Kidney (tissue), 14 donors: ENCODE measurements around the gene CHML. TPM values are rescaled to one million over a fixed set of nuclear protein-coding genes. Genes with fewer than 3 reads are reported as not detected.

ENCODE experiments used
- DNase-seq, 5 donors: peaks; one replicate each; pipeline ENCODE4 v3.0.0-alpha.2; 2013 to 2020
- FAIRE-seq: peaks from 2 replicates; lab custom pipeline; 2012; peaks lifted over from hg19 to GRCh38; lab: Jason Lieb, UNC
- H3K27ac ChIP-seq, 2 donors: one replicate each; pipeline ENCODE4 v1.7.0; 2013; ENCODE audit warnings: low read depth in 2 of 2, low read length in 2 of 2, inconsistent platforms in 1 of 2
- H3K27me3 ChIP-seq: one replicate; pipeline ENCODE4 v1.7.1; 2013; ENCODE audit warnings: low read length, inconsistent platforms; ENCODE audit not compliant: control insufficient read depth, insufficient read depth
- H3K36me3 ChIP-seq, 3 donors: one replicate each; pipeline versions ENCODE4 v1.7.0 to v1.7.1; 2013; ENCODE audit warnings: low read length in 3 of 3, control low read depth in 1 of 3, inconsistent platforms in 1 of 3; ENCODE audit not compliant: insufficient read depth in 3 of 3, control insufficient read depth in 2 of 3
- H3K4me1 ChIP-seq, 3 donors: one replicate each; pipeline versions ENCODE4 v1.7.0 to v1.7.1; 2013; ENCODE audit warnings: low read length in 3 of 3, inconsistent platforms in 1 of 3, low read depth in 1 of 3; ENCODE audit not compliant: control insufficient read depth in 2 of 3, insufficient read depth in 2 of 3
- H3K4me3 ChIP-seq, 3 donors: one replicate each; pipeline versions ENCODE4 v1.7.0 to v1.8.1; 2013; ENCODE audit warnings: low read length in 3 of 3, control low read depth in 1 of 3, inconsistent platforms in 1 of 3
- H3K9ac ChIP-seq, 3 donors: one replicate each; pipeline versions ENCODE4 v1.7.0 to v1.7.1; 2013; ENCODE audit warnings: low read length in 3 of 3, control low read depth in 1 of 3, inconsistent platforms in 1 of 3
- H3K9me3 ChIP-seq, 3 donors: one replicate each; pipeline versions ENCODE4 v1.7.0 to v1.7.1; 2013; ENCODE audit warnings: low read length in 3 of 3, control low read depth in 1 of 3, inconsistent platforms in 1 of 3; ENCODE audit not compliant: control insufficient read depth in 2 of 3, insufficient read depth in 1 of 3
- CTCF ChIP-seq: IDR thresholded peaks from 3 replicates; pipeline ENCODE4 v1.5.1; 2012; ENCODE audit warnings: mild to moderate bottlenecking, moderate library complexity, borderline replicate concordance; ENCODE audit not compliant: insufficient read depth; ENCODE audit errors: extremely low read depth
- intact Hi-C: fragments of 100-400 bp; cut with DNase I; formaldehyde crosslinking; loops from one replicate; pipeline ENCODE4 v1.11.1; 2022
- polyA plus RNA-seq: library from polyadenylated mRNA; stranded (reverse); fragments of 350-450 nt; fragmentation: Illumina TruSeq; extraction: RNeasy Lipid Tissue Mini Kit (QIAGEN cat#74804); gene quantifications from one replicate; pipeline ENCODE4 v1.2.3, GENCODE V29; 2014; ENCODE audit warnings: low read depth, low replicate concordance; ENCODE audit not compliant: insufficient read depth
- total RNA-seq: library from RNA; stranded (reverse); fragmentation: NEBNext Ultra II Directional; extraction: Animal tissue kit (Norgen Biotek cat#: 25700); gene quantifications from one replicate; pipeline ENCODE4 v1.2.1, GENCODE V29; 2021
- donor health status: control.
- donor health status: control.
- donor health status: control.
- donor health status: control.
- donor health status: control.
- donor health status: DM: yes; HTN: yes; CAD: no.
- donor health status: Normal renal cell carcinoma (clear cell type).

CHML gene
- total and polyA plus RNA-seq, 2 donors from 2014 or later: 1.8 to 7.3 TPM

GRCh38 chr1:241637046-241637590 lies 3.1 kb downstream of the CHML start:
- no peak overlapping the region for H3K4me3 ChIP-seq
- no peak for TF ChIP-seq CTCF
- DNase-seq (no peak), FAIRE-seq (no peak)
- H3K4me1 ChIP-seq: peaks cover 0 to 3% (median 0%) of the 10 kb centered on the region in 3 donors
- H3K27me3 ChIP-seq: no peaks in the 10 kb centered on the region
- H3K27ac ChIP-seq: no peak overlapping the region
- H3K9ac ChIP-seq: no peak overlapping the region
- intact Hi-C loops: no loop called here
- no peaks in the 10 kb centered on the region for H3K9me3 ChIP-seq
- H3K36me3 ChIP-seq: no peaks in the 10 kb centered on the region

DNA sequence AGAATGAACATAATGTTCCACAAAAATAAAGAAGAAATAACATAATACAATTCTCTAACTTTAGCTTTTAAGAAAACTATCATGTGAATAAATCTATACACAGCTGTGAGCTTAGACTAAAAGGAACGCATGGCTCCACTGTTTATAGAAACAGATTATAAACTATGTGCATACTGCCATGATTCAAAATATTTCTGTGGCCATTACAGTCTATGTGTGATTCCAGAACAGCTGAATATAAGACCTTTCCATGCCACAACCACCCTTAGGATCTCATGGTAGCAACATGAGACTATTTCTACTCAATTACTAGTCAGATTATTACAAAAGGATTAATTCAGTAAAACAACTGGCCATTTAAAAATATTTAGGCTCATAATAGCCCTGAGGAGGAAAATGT lies 3.9 kb downstream of the CHML start:
- Histone ChIP-seq H3K9ac (no peak overlapping the region), H3K9me3 (no peaks in the 10 kb centered on the region), H3K36me3 (no peaks in the 10 kb centered on the region), H3K27me3 (no peaks in the 10 kb centered on the region), H3K27ac (no peak overlapping the region), H3K4me3 (no peak overlapping the region), H3K4me1 (peaks cover 0 to 3% (median 0%) of the 10 kb centered on the region in 3 donors)
- intact Hi-C loops: no loop called here
- FAIRE-seq (no peak), DNase-seq (no peak)
- no peak for TF ChIP-seq CTCF

DNA sequence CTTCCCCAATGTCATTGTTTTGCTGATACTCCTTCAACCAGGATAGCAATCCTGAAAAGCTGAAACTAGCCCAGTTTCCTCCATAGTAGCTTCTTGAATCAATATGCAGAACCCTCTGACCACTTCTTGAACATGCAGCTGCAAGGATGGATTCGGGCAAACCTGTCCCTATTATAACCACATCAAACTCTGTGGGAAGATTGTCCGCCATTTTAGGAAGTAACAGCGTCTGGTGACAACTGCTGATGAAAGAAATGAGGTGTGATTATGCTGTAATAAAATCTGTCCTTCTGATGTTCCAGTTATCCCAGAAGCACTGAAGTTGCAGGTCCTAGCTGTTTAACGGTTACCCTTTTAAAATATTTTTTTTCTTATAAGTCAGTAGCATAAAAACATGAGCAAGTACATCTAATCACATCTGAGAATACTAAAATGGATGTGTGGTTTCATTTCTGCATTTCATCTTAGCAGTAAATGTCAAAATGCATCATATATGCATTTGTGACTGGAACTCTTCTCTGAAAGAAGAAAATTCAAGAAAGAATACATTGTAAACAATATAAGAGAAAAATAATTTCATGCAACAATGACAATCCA lies 4.5 kb downstream of the CHML start:
- FAIRE-seq: no peak
- Histone ChIP-seq H3K36me3 (no peaks in the 10 kb centered on the region), H3K4me3 (no peak overlapping the region), H3K9ac (no peak overlapping the region), H3K27me3 (no peaks in the 10 kb centered on the region), H3K27ac (no peak overlapping the region), H3K4me1 (peaks cover 0 to 3% (median 0%) of the 10 kb centered on the region in 3 donors), H3K9me3 (no peaks in the 10 kb centered on the region)
- no peak for DNase-seq
- intact Hi-C loops: no loop called here
- no peak for TF ChIP-seq CTCF

- no peak for TF ChIP-seq CTCF
- intact Hi-C loops: no loop called here
- H3K36me3 ChIP-seq: no peaks in the 10 kb centered on the region
- no peak for FAIRE-seq
- no peak for DNase-seq
- H3K27me3 ChIP-seq: no peaks in the 10 kb centered on the region
- H3K4me1 ChIP-seq: peaks cover 0 to 3% (median 0%) of the 10 kb centered on the region in 3 donors
- H3K4me3 ChIP-seq: no peak overlapping the region
- no peaks in the 10 kb centered on the region for H3K9me3 ChIP-seq
- no peak overlapping the region for H3K27ac ChIP-seq
- no peak overlapping the region for H3K9ac ChIP-seq
Observed at GRCh38 chr1:241632987-241633386, 7.2 kb downstream of the CHML start.
